ENCODE results near the gene MRTFB. TPM values are rescaled to one million over a fixed set of nuclear protein-coding genes. Genes with fewer than 3 reads are reported as not detected.

The MRTFB gene
- total RNA-seq, 1 donor from 2014 or later, result 46.6 TPM

- no peak for DNase-seq (ENCODE audit: low spot score)
These were observed 8.9 kb upstream of the MRTFB start for GRCh38 chr16:14062261-14062660.

- no peak for DNase-seq (ENCODE audit: low spot score)
These were observed 7.2 kb upstream of the MRTFB start for GRCh38 chr16:14063618-14064581.

- DNase-seq (ENCODE audit: low spot score), result no peak
These were observed 1.3 kb upstream of the MRTFB start for GRCh38 chr16:14069818-14070217.

DNA sequence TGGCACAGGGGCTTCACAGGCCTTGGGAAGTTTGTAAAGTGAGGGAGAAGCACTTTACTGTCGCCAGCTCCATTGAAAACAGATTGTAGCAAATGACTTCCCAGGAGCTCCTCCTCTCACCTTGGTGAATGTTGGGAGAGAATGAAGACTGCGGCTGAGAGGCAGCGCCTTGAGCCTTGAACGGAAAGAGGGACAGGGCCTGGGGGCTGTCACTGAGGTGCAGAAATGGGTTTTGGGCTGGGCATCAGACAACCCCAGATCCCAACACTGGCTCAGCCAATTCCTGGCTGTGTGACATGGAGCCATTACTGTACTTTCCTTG, 603 bp upstream of the MRTFB start:
- no peak for DNase-seq (ENCODE audit: low spot score)

- peak; percentile 26 for DNase-seq (ENCODE audit: low spot score)
These were observed 605 bp downstream of the MRTFB start for GRCh38 chr16:14071576-14072271.

- DNase-seq (ENCODE audit: low spot score), result no peak
These were observed 1.2 kb downstream of the MRTFB start for GRCh38 chr16:14072360-14072759.

GRCh38 chr16:14074544-14074943, 3.4 kb downstream of the MRTFB start:
- DNase-seq (ENCODE audit: low spot score), result no peak

- no peak for DNase-seq (ENCODE audit: low spot score)
These were observed 6.8 kb downstream of the MRTFB start for GRCh38 chr16:14077918-14078317.

GRCh38 chr16:14086477-14086876, 15.4 kb downstream of the MRTFB start:
- no peak for DNase-seq (ENCODE audit: low spot score)

- DNase-seq (ENCODE audit: low spot score), result no peak
These were observed 16.1 kb downstream of the MRTFB start for GRCh38 chr16:14087181-14087580.

GRCh38 chr16:14087590-14088154, 16.6 kb downstream of the MRTFB start:
- DNase-seq (ENCODE audit: low spot score), result no peak

DNA sequence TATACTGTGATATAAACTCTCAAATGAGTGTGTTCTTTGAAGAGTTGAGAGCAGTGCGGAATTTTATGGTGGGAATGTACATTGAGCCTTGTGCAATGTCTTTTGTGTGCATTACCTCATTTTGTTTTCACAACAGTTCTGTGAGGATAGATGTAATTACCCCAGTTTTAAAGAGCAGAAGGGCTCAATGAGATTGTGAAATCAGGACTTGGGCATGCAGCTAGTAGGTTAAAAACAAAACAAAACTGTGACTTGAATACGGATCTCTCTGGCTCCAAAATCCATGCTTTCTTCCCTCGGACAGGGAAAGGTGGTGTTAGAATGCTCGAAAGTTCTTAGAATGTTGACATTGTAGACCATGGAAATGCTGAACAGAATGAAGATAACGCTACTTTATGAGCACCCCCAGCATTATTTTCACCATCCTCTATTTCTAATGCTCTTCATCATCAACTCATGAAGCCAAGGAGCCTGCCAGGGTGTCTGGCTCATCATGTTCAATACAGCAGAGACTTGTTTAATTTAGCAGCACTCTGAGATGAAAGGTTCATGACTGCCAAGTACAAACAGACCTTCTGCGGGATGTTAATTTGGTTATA, 17.1 kb downstream of the MRTFB start:
- DNase-seq (ENCODE audit: low spot score), result no peak

DNA sequence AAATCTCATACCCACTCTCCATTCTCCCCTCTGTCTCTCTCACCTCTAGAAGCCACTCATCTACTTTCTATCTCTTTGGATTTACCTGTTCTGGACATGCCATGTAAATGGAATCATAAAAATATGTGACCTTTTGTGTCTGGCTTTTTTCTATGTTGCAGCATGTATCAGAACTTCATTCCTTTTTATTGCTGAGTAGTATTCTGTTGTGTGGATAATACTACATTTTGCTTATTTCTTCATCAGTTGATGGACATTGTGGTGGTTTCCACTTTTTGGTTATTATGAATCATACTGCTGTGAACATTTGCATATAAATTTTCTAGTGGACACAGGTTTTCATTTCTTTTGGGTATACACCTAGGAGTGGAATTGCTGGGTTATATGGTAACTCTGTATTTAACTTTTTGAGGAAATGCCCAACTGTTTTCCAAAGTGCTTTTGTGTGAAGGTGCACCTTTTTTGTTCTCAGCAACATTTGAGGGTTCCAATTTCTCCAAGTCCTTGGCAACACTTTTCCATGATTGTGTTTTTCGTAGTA, 18.2 kb downstream of the MRTFB start:
- DNase-seq (ENCODE audit: low spot score), result no peak

GRCh38 chr16:14092561-14092960, 21.4 kb downstream of the MRTFB start:
- no peak for DNase-seq (ENCODE audit: low spot score)

DNA sequence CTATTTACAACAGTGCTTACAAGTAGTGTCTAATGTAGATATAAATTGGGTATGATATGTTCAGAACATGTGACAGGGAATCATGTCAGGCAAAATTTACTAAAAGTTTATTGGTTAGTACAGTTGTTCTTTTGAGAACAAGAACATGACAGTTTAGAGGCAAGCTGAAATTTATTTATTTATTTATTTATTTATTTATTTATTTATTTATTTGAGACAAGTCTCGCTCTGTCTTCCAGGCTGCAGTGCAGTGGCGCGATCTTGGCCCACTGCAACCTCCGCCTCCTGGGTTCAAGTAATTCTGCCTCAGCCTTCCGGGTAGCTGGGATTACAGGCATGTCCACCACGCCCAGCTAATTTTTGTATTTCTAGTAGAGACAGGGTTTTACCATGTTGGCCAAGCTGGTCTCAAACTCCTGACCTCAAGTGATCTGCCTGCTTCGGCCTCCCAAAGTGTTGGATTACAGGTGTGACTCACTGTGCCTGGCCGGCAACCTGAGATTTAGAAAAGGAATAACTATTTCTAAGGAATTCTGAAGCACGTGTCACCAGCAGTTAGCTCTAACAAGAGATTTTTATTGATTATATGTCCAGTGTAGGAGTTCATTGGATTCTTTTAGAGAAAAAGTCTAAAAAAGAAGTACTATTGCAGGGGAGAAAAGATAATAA, 24.9 kb downstream of the MRTFB start:
- no peak for DNase-seq (ENCODE audit: low spot score)

DNA sequence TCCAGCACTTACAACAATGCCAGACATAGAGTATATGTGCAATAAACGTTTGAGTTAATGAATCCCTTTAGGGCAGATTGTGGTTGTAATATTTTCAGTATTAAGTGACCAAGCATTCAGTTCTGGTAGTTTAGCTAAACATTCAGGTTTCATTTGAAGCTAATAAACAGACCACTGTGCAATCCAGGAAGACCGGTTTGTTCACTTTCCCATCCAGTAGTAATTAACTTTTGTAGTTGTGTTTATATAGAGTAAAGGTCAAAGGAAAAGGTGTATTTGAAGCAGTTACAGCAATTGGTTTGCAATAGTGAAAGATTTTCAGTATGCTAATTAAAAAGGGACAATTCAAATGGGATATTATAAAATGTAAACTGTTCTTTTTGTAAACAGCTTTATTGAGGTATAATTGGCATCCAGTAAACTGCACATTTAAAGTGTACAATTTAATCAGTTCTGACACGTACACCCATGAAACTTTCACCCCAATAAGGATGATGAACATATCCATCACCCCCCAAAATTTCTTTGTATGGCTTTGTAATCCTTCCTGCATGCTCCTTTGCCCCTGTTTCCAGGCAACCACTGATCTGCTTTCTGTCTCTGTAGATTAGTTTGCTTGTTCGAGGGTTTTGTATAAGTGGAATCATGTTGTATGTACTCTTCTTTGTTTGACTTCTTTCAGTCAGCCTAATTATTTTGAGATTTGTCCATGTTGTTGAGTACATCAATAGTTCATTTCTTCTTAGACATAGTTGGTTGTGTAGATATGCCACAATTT, 26.3 kb downstream of the MRTFB start:
- peak; percentile 78 for DNase-seq (ENCODE audit: low spot score)

DNA sequence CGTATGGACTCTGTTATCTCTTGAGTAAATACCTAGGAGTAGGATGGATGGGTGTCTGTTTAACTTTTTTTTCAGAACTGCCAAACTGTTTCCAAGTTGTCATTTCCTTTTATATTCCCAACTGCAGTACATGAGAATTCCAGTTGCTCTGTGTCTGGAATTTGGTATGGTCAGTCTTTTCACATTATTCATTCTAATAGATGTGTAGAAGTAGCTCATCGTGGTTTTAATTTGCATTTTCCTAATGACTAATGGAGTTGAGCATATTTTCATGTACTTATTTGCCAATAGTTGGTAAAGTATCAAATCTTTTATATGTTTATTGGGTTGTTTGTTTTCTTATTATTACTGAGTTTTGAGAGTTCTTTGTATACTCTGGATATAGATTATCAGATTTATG, 27.0 kb downstream of the MRTFB start:
- no peak for DNase-seq (ENCODE audit: low spot score)

DNA sequence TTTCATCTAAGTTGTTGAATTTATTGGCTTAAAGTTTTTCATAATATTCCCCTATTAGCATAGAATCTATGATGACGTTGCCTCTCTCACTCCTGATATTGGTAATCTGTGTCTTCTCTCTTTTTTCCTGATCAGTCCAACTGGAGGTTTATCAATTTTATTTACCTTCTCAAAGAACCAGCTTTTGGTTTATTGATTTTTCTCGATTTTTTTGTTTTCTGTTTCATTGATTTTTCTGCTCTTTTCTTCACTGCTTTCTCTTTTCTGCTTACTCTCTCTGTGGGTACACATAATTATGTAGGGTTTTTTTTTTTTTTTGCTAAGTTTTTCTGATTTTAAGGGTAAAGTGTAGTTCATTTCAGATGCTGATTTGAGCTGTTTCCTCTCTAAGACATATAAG, 29.7 kb downstream of the MRTFB start:
- DNase-seq (ENCODE audit: low spot score), result no peak

- DNase-seq (ENCODE audit: low spot score), result no peak
These were observed 30.3 kb downstream of the MRTFB start for GRCh38 chr16:14101415-14101814.

GRCh38 chr16:14102925-14103720, 32.0 kb downstream of the MRTFB start:
- no peak for DNase-seq (ENCODE audit: low spot score)

Measured in mucosa of gallbladder (tissue), 1 donor.